GM18951 (cell line): Measurements from ENCODE around the gene ZNF444.
A peak's percentile ranks its signal among the peaks of the same experiment; 100 is the strongest.
"Not testable (repeated sequence)": the region's sequence is repeated elsewhere in the genome, so short reads cannot be mapped to it uniquely, and the experiment has no call there.

Experiments used
- POLR2A ChIP-seq: IDR thresholded peaks from 4 replicates; pipeline ENCODE4 v1.6.1; 2011; ENCODE audit warnings: mild to moderate bottlenecking; ENCODE audit not compliant: insufficient read length, insufficient read depth; ENCODE audit errors: extremely low read depth
- in situ Hi-C: fragments of 300-500 bp; cut with MboI; formaldehyde crosslinking; loops from one replicate; pipeline ENCODE4 v1.12.0; 2022; ENCODE audit warnings: low sequenced_read_pairs, mixed read lengths, inconsistent platforms; ENCODE audit not compliant: unreplicated experiment

ZNF444 gene

GRCh38 chr19:56101746-56102535 lies 39.1 kb upstream of the ZNF444 start:
- in situ Hi-C loops, result no loop called here
- no peak for TF ChIP-seq POLR2A

GRCh38 chr19:56103027-56103614 lies 38.0 kb upstream of the ZNF444 start:
- TF ChIP-seq POLR2A, result no peak
- in situ Hi-C loops, result no loop called here

- in situ Hi-C loops, result no loop called here
- no peak for TF ChIP-seq POLR2A
Observed at GRCh38 chr19:56104423-56104822, 36.7 kb upstream of the ZNF444 start.

GRCh38 chr19:56105090-56105701 lies 35.9 kb upstream of the ZNF444 start:
- in situ Hi-C loops, result no loop called here

GRCh38 chr19:56105831-56106396 lies 35.2 kb upstream of the ZNF444 start:
- in situ Hi-C loops, result not testable (repeated sequence)

More at GRCh38 chr19:56105090-56105701, 35.9 kb upstream of the ZNF444 start:
- no peak for TF ChIP-seq POLR2A

GRCh38 chr19:56106397-56106849 lies 34.7 kb upstream of the ZNF444 start:
- in situ Hi-C loops, result no loop called here
- no peak for TF ChIP-seq POLR2A

- in situ Hi-C loops, result no loop called here
- TF ChIP-seq POLR2A, result no peak
Observed at GRCh38 chr19:56106993-56107392, 34.1 kb upstream of the ZNF444 start.

GRCh38 chr19:56107626-56108351 lies 33.3 kb upstream of the ZNF444 start:
- in situ Hi-C loops, result no loop called here
- TF ChIP-seq POLR2A, result peak; percentile 10

GRCh38 chr19:56108447-56109195 lies 32.5 kb upstream of the ZNF444 start:
- no peak for TF ChIP-seq POLR2A
- in situ Hi-C loops, result no loop called here

GRCh38 chr19:56109226-56109625 lies 31.9 kb upstream of the ZNF444 start:
- no peak for TF ChIP-seq POLR2A
- in situ Hi-C loops, result no loop called here

GRCh38 chr19:56110515-56111448 lies 30.3 kb upstream of the ZNF444 start:
- TF ChIP-seq POLR2A, result no peak
- in situ Hi-C loops, result no loop called here
